NCI-H1436 treated with DMSO at 0.1 percent for 48 hours (cell line): Measurements from ENCODE around the gene WDR49.

Experiments
- DNase-seq: peaks from one replicate; lab custom pipeline; 2025; lab: John Stamatoyannopoulos, UW

WDR49 gene

DNA sequence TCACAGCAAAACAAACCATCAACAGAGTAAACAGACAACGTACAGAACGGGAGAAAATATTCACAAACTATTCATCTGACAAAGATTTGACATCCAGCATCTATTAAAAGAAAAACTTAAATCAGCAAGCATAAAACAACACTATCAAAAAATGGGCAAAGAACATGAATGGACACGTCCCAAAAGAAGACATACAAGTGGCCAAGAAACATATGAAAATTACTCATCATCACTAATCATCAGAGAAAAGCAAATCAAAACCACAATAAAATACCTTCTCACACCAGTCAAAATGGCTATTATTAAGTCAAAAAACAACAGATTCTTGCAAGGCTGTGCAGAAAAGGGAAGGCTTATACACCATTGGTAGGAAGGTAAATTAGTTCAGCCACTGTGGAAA, 166.2 kb downstream of the WDR49 start:
- DNase-seq, result no peak

DNA sequence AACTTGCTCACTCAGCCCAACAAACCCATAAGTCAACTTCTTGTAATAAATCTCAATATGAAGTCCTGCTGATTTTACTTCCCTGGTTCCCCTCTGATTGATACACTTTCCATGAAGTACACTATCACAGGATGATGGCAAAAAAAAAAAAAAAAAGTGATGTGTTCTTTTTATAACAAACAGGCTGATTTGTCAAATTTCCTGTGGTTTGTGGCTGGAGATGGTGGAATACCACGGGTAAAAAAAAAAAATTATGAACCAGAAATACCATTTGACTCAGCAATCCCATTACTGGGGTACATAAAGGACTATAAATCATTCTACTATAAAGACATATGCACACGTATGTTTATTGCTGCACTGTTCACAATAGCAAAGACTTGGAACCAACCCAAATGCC, 169.2 kb downstream of the WDR49 start:
- DNase-seq, result no peak

DNA sequence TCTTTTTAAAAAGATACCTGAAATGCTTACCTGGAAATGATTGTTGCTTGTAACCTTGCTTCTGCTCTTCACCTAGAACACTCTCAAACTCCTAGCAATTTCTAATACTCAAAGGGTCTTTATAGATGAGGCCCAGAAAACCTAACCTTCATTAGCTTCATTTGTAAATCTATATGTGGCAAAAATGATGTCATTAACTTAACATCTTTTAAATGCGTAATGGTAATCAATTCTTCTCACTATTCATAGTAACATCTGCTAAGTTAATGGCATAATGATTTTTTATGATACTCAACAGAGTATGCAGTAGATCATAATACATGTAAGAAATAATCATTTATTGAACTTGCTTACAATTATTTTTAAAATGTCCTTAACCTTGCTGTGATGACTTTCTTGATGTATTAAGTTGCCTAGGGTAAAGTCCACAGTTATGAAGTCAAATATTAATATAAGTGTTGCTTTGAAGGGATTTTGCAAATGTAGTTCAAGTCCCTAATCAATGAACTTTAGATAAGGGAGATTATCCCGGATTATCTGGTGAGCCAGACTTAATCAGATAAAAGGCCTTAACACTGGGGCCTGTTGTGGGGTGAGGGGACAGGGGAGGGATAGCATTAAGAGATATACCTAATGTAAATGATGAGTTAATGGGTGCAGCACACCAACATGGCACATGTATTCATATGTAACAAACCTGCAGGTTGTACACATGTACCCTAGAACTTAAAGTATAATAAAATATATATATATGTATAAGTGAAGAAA, 169.8 kb downstream of the WDR49 start:
- DNase-seq, result no peak

DNA sequence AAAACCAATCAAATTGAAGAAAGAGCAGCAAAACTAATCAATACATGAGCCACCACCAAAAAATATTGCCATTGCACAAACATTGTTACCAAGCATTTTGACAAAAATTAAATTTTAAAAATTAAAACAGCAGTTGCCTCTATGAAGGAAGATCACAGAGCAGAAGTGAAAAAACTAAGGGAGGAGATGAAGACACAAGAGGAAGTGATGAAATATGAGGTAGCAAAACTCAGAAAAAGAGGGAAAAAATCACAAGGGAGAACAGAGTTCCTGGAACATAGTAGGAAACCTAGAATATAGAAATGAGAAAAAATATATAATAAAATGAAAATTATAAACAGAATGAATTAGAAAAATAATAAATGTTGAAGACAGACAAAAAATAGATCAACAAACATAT, 172.6 kb downstream of the WDR49 start:
- no peak for DNase-seq

DNA sequence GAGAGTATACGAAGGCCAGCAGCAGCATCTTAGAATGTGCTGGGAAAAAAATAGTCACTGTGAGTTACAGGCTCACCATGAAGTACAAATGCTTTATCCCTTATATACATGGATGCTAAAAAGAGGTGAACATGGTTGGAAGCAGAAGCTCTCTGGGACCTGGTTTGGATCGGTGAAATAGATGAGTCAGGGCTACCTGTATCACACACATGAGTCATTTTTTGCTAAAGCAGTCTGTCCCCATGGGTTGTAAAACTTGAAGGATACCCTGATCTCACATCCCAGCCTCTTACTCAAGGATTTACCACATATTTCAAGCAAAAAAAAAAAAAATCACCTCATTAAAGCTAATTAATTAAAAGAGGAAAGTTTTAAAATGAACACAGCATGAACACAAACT, 173.0 kb downstream of the WDR49 start:
- DNase-seq, result no peak

DNA sequence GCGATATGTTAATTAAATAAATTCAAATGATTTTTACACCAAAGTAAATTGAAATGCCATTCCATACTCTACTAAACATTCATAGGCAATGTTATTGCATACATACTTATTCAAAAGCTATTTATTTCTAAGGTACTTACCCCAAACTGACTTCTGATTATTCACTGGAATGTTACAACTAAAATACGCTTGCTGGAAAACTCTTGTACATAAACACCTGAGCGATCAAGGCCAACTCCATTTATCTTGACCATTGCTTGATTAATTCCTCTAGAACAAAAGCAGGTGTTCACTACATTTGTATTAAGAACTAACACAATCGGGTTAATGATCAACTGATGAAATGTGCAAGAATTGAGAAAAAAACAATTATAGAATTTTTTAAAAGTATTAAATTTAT, 179.9 kb downstream of the WDR49 start, which contains the start of gene SERPINI2:
Gene SERPINI2 (minus strand): TSS at position 180 of the 400 bp plus-strand sequence. CDS start 2,208 bp downstream, outside the sequence.
- DNase-seq, result no peak

DNA sequence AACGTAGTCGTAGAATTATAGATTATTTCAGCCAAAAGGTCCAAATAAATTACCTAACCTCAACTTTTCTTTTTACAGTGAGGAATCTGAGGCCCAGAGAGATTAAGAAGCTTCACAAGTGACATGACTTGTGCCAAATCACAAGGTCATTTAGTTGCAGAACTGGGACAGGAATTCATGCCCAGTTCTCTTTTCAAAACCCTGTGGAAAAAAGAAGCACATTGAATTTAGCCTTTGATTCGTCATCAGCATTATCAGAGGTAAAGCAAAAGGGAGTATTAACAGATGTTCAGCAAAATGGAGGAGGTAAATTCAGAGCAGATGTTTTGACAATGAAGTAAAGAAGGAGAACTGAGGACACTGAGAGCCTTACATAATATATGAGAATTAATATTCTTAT, 184.4 kb downstream of the WDR49 start:
- no peak for DNase-seq

DNA sequence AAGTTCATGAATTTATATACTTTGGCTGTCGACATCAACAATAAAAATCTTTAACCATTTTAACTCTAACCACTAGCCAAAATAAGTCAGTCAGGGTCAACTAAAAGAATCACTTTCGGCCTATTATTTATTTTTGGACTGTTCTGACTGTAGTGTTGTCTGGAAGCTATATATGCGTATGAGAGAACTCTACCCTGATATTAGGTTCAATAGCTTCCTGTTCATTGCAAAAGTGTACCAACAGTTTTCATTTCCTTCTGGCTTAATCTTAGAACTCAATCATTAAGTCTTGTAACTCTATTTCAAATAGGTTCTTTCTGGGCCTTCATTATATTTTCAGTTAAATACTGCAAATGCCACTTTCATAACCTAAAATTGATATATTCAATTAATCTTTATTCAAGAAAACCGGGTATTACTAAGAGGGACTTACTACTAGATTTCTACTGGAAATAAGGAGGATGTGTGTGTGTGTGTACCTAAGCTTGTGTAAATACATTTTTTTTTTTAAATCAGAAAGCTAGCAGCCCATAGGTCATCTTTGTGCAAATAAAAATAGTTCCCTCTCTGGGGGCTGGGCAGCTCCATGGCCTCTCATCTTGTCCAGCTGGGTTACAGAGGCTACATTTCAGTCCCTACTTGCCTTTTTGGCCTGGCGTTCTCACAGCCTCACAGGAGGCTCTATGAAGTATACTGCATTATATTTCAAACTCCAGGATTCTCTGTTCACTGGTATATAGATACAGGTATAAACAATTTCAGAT, 185.7 kb downstream of the WDR49 start:
- no peak for DNase-seq

DNA sequence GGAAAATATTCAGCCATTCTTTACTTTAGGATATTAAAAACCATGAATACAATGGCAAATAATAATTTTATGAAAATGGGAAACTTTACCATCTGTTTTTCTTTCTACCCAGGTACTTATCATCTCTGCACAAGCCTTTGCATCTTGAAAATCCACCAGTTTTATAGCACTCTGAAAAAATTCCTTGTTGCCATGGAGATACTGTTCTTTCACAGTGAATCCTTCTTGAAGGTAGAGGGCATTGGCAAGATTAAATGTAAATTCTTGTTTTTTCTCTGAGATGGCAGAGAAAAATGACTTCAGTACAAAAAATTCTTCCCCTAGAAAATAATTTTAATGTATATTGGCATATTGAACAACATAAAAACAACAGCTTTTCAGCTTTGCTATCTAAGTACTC, 186.8 kb downstream of the WDR49 start:
- no peak for DNase-seq

DNA sequence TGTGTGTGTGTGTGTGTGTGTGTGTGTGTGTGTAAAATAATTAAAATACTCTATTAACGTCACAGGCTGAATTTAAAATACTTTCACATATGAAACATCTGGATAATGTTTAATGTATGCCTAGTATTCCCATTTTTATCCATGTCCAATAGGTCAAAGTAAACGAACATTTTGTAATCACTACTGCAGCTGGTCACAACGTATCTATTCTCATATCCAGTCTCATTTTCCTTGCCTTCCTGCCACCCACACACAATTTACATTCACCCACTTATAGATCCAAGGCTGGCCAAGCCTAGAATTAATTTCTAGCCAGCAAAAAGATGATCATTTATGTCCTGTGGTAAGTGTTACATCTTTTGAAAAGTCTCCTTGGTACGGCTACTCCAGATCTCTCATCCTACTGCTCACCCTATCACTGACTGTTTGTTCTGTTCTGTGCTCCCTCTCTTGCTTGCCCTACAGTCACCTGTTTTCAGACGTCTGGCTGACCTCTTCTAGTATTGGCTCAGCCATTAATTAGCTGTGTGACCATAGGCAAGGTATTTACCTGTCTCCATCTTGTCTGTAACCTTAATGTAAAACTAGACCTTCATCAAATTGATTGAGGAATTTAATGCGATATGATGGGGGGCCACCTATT, 197.5 kb downstream of the WDR49 start:
- DNase-seq, result no peak

DNA sequence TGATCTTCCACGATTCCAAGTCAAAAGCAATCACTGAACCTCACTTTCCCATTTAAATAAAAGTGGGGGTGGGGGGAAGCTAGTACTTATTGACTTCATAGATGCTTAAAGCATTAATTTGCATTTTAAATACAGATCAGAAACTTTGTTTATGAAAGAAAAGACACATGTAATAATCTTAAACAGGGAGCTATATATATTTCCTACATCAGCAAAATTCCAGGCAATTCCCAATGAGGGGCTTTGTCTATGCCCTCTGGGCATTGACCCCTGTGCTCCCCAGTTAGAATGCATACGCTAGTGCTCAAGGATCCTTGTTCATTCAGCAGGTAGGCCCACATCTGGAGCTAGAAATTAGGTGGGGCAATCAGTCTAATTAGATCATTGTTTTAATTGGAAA, 199.9 kb downstream of the WDR49 start:
- DNase-seq, result no peak

DNA sequence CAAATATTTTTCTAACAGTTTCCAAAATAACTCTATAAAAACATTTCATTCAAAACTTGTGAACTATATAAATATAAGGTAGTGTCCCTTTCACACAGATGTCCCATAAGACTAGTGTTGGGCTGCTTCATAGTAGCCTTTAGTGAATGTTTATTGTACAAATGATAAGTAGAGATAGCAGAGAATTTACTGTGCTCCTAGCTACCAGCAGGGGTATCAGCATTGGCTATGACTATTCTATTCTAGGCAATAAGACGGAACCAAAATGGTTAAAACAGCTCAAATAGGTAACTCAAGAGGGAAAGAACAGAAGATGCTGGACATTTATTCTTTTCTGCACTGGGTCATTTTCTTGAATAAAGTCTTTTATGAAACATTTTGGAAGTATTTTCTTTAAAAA, 202.5 kb downstream of the WDR49 start:
- no peak for DNase-seq

DNA sequence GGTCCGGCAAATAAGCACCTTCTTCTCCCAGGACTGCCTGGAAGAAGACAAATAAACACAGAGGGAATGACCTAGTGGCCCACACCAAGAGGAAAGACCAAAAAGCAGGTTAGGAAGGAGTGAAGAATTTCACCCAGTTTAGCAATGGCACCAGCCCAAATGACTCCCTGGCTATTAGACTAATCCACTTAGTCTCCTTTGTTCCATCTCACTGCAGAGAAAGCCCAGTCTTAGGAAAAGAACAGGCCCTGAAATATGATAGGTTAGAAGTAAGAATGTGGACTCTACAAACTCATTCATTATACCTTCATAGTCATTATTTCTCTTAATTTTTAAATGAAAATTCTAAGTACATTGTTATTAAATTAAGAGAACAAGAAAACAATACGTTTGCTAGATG, 203.1 kb downstream of the WDR49 start:
- DNase-seq, result no peak

DNA sequence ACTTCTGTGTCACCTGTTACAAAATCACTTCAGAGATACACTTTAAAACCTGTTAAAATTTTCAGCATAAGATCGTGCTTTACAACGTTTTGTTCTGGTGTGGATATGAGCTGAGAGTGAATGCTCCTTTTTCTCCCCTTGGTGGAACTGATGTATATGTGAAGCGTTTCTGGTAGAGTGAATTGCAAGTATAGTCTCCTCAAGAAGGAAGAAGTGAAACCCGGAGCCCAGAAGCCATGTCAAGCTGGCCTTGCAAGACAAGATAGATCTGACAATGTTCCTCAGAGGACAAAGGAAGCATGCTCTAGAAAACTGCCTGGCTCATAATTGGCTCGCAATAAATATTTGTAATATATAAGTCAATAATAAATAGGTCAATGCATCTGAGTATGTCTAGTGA, 203.5 kb downstream of the WDR49 start:
- no peak for DNase-seq

DNA sequence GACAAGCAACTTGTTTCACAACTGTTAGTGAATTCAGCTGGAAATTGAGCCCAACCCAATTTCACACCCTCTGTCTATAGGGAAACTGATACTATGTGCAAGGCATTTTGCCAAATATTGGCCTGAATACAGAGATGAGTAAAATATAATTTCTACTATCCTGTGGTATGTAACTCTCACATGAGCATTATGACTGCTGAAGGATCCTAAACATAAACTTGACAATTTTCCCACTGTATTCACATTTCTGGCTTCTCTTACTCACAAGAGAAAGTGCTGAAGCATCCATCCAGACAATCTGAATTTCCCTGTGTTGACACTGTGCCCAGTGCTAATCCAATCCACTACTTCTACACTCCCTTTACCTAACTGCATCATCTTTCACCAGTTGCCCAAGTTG, 208.3 kb downstream of the WDR49 start:
- DNase-seq, result no peak

DNA sequence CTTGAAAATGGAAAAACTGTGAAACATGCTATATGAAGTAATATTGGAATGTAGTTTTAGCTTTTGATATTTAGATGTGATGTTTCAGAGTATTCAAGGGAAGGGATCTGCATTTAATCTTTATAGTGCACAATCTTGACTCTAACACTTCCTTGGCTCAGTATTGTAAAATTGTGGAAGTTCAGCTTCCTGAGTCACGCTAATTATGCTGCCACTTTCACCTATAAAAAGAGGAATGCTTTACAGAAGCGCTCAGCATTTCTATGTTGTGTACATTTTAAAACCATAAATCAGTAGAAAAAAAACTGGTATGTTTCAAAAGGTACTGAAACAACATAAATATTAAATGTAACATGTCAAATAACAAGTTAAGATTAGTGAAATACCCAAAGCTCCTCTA, 212.5 kb downstream of the WDR49 start:
- no peak for DNase-seq

DNA sequence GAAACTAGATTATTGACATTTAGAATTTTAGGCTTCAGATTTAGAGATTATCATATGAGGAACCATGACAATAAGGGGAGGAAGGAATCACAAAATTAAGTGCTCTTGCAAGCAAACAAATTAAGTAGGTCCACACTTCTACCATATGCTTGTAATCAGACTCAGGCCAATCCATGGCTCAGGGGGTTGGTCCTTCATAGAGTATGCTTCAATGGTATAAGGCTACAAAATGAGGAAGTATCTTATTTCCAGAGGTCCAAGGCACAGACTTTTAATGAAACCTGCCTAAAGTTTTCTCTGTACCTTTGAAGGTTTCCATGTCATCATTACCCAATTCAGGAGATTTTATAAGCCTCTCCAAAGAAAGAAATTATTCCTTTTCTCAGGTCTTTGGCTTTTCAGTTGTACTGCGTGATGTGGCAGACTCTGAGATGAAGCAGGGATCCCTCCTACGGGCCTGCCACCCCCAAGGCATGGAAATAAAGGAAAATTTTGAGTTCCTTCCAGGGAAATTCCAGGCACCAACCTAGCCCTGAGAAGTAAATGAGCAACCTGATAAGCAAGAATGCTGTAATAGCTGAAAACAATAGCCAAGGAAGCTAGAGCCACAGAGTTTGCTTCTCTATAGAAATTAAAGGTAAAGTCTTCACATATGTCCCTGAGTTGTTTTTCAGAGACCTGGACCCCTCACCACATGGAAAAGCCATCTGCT, 216.2 kb downstream of the WDR49 start:
- DNase-seq, result no peak
